Activated CD4-positive, alpha-beta T cell treated with anti-CD3 and anti-CD28 coated beads, Interleukin-10, Interleukin-2, amounts not matched to agents 100 ng/mL and 50 ng/mL, durations not matched to agents 16 hours and 8 hours (primary cell): ENCODE results near the gene SCGB1D4.
"Not testable (repeated sequence)": the region's sequence is repeated elsewhere in the genome, so short reads cannot be mapped to it uniquely, and the experiment has no call there.

Source experiments
- DNase-seq: peaks from one replicate; pipeline ENCODE4 v3.0.0-alpha.2; 2020

The SCGB1D4 gene

GRCh38 chr11:62298975-62299374 is at the start of gene SCGB1D4:
Gene SCGB1D4 (minus strand): TSS chr11:62299075. CDS start chr11:62299010, 65 bp downstream.
- DNase-seq = no peak

GRCh38 chr11:62345861-62346260 is 47.0 kb upstream of the SCGB1D4 start:
- DNase-seq = no peak

GRCh38 chr11:62344210-62344609 is 45.3 kb upstream of the SCGB1D4 start:
- no peak for DNase-seq

- not testable (repeated sequence) for DNase-seq
Measured at GRCh38 chr11:62343646-62344190, 44.8 kb upstream of the SCGB1D4 start.

GRCh38 chr11:62341588-62341987 is 42.7 kb upstream of the SCGB1D4 start:
- DNase-seq = no peak

GRCh38 chr11:62340269-62340901 is 41.5 kb upstream of the SCGB1D4 start:
- DNase-seq = peak; percentile 65

- DNase-seq = no peak
Measured at GRCh38 chr11:62338218-62338617, 39.3 kb upstream of the SCGB1D4 start.

GRCh38 chr11:62337303-62338181 is 38.7 kb upstream of the SCGB1D4 start, which contains the start of gene ASRGL1:
Gene ASRGL1 (plus strand): TSS chr11:62337448. CDS start chr11:62337978, 530 bp downstream.
- peak; percentile 80 for DNase-seq

GRCh38 chr11:62336949-62337302 is 38.1 kb upstream of the SCGB1D4 start:
- not testable (repeated sequence) for DNase-seq

GRCh38 chr11:62333768-62334167 is 34.9 kb upstream of the SCGB1D4 start:
- DNase-seq = no peak

- DNase-seq = not testable (repeated sequence)
Measured at GRCh38 chr11:62331264-62331663, 32.4 kb upstream of the SCGB1D4 start.

GRCh38 chr11:62327541-62327940 is 28.7 kb upstream of the SCGB1D4 start:
- not testable (repeated sequence) for DNase-seq

GRCh38 chr11:62326719-62327118 is 27.8 kb upstream of the SCGB1D4 start:
- not testable (repeated sequence) for DNase-seq

- not testable (repeated sequence) for DNase-seq
Measured at GRCh38 chr11:62325781-62326180, 26.9 kb upstream of the SCGB1D4 start.

- DNase-seq = peak; percentile 78
Measured at GRCh38 chr11:62324731-62325556, 26.1 kb upstream of the SCGB1D4 start.

- DNase-seq = no peak
Measured at GRCh38 chr11:62322524-62322923, 23.6 kb upstream of the SCGB1D4 start.

GRCh38 chr11:62315431-62315830 is 16.6 kb upstream of the SCGB1D4 start:
- no peak for DNase-seq

- DNase-seq = no peak
Measured at GRCh38 chr11:62309991-62310390, 11.1 kb upstream of the SCGB1D4 start.

- no peak for DNase-seq
Measured at GRCh38 chr11:62307950-62308349, 9.1 kb upstream of the SCGB1D4 start.

- no peak for DNase-seq
Measured at GRCh38 chr11:62306227-62306626, 7.4 kb upstream of the SCGB1D4 start.

- peak; percentile 17 for DNase-seq
Measured at GRCh38 chr11:62295504-62295903, 3.4 kb downstream of the SCGB1D4 start.

GRCh38 chr11:62280452-62280851 is 18.4 kb downstream of the SCGB1D4 start:
- DNase-seq = no peak

- DNase-seq = no peak
Measured at GRCh38 chr11:62273789-62274275, 25.0 kb downstream of the SCGB1D4 start.
